GM21737 (cell line): ENCODE results near the gene ARMC10.
"Not testable (repeated sequence)": the region's sequence is repeated elsewhere in the genome, so short reads cannot be mapped to it uniquely, and the experiment has no call there.

Experiments used
- ATAC-seq: cut with Tn5 transposase; IDR thresholded peaks from one replicate; pipeline ENCODE4 v1.9.1; 2021; ENCODE audit warnings: mild to moderate bottlenecking, moderate library complexity; ENCODE audit not compliant: unreplicated experiment

The ARMC10 gene

DNA sequence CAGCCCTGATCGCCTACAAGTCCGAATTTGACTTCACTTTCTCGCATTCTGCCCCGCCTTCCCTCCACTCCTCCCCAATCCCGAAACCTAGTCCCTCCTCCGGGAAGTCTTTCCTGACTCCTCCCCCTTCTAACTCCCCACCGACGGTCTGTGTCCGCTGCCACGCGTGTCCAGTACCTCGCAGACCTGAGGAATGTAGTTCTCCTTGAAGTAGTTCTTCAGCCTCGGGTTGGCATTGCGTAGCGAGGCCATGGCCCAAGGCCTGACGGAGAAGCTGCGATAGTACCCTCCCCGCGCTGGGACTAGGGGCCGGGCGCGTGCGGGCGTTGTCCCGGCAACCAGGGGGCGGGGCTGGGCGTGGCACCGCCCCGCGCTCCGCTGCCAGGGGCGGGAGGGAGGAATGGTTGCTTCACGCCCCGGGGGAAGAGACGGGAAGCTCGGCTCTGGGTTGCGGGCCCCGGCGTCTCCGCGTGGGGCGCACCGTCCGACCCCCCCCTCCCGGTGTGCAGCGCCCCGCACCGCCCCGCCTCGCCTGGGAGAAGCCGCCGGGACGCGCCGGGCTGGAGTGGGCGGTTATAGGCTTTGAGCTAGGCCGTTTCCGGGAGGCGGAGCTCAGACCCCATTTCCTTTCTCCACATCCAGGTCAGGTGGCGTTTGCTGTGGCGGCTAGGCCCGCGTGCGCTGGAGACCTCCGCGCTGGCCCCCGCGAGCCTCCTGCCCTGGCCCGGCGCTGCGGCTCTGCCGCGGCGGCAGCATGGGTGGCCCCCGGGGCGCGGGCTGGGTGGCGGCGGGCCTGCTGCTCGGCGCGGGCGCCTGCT, at the start of gene ARMC10, which contains the start of gene FBXL13:
Gene ARMC10, plus strand, starts transcription at position 622 of the 818 bp plus-strand sequence. Its CDS starts 133 bp downstream, at position 755.
Gene FBXL13, minus strand, starts transcription at position 278 of the 818 bp plus-strand sequence.
- ATAC-seq: peak; percentile 92

DNA sequence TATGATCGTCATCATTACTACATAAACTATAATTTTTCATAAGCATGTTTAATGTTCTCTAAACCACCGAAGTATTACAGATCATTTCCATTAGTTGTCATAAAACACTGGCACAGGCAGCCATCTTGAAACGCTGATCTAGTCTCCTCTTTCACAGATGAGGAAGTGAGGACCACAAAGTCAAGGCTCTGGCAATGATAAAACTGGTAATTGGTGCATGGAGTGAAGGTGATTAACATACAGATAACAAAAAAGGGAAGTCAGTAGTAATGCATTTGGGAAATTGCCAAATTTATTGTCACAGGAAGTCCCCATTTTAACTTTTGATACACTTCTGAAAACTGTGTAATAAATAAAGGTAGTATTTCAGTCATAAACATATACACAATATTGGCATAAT, 49.6 kb upstream of the ARMC10 start:
- ATAC-seq: no peak

DNA sequence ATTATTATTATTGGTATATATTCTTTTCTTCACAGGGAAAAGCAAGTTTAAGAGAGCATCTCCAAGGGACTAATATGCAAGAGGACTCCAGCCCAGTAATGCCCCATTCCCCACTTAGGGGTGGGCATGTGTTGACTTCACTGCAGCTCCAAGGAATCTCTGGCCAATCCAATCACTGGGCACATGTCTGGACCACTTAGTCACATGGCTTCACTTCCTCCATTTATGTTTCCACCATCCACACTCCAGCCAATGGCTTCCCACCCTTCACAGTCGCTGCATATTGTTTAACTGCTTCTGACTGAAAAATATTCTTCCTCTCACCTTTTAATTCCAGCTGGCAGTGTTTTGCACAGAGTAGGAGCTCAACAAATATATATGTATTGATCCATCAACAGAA, 43.9 kb upstream of the ARMC10 start:
- ATAC-seq: no peak

DNA sequence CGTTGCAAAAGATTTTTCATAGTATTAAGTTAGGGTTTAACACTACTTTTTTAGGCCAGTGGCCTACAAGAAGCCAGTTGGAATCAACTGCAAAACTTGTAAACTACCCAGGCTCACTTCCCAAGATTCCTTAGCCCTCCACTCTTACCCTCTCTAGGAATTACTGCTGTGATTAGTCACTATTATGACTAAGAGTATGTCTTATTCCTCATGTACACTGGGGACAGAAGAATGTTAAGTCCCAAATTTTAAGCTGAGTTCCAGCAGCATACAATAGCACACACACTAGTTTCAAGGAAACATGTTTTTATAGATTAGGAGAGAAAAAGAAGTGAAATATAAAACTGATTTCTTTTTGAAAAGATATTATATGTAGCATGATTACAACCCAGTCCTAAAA, 43.2 kb upstream of the ARMC10 start:
- ATAC-seq: no peak

DNA sequence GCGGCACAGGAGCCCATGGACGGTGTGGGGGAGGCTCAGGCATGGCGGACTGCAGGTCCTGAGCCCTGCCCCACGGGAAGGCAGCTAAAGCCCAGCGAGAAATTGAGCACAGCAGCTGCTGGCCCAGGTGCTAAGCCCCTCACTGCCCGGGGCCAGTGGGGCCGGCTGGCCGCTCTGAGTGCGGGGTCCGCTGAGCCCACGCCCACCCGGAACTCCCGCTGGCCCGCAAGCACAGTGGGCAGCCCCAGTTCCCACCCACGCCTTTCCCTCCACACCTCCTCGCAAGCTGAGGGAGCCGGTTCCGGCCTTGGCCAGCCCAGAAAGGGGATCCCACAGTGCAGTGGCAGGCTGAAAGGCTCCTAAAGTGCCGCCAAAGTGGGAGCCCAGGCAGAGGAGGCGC, 40.6 kb upstream of the ARMC10 start:
- ATAC-seq: not testable (repeated sequence)

DNA sequence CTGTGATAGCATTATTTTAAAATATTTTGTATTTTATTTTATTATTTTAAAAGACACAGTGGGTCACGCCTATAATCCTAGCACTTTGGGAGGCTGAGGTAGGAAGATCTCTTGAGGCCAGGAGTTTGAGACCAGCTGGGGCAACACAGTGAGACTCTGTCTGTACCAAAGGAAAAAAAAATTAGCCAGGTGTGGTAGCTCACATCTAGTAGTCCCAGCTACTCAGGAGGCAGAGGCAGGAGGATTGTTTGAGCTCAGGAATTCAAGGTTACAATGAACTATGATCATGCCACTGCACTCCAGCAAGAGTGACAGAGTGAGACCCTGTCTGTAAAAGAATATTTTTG, 37.5 kb upstream of the ARMC10 start:
- ATAC-seq: no peak

DNA sequence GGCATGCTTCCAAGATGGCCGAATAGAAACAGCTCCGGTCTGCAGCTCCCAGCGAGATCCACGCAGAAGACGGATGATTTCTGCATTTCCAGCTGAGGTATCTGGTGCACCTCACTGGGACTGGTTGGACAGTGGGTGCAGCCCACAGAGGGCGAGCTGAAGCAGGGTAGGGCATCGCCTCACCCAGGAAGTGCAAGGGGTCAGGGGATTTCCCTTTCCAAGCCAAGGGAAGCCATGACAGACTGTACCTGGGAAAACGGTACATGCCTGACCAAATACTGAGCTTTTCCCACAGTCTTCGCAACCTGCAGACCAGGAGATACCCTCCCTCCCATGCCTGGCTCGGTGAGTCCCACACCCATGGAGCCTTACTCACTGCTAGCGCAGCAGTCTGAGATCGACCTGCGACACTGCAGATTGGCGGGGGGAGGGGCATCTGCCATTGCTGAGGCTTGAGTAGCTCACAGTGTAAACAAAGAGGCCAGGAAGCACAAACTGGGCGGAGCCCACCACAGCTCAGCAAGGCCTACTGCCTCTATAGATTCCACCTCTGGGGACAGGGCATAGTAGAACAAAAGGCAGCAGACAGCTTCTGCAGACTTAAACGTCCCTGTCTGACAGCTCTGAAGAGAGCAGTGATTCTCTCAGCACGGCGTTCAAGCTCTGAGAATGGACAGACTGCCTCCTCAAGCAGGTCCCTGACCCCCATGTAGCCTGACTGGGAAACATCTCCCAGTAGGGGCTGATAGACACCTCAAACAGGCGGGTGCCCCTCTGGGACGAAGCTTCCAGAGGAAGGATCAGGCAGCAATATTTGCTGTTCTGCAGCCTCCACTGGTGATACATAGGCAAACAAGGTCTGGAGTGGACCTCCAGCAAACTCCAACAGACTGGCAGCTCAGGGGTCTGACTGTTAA, 36.9 kb upstream of the ARMC10 start:
- ATAC-seq: not testable (repeated sequence)

DNA sequence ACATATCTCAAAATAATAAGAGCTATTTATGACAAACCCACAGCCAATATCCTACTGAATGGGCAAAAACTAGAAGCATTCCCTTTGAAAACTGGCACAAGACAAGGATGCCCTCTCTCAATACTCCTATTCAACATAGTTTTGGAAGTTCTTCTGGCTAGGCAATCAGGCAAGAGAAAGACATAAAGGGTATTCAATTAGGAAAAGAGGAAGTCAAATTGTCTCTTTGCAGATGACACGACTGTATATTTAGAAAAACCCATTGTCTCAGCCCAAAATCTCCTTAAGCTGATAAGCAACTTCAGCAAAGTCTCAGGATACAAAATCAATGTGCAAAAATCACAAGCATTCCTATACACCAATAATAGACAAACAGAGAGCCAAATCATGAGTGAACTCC, 33.1 kb upstream of the ARMC10 start:
- ATAC-seq: not testable (repeated sequence)

DNA sequence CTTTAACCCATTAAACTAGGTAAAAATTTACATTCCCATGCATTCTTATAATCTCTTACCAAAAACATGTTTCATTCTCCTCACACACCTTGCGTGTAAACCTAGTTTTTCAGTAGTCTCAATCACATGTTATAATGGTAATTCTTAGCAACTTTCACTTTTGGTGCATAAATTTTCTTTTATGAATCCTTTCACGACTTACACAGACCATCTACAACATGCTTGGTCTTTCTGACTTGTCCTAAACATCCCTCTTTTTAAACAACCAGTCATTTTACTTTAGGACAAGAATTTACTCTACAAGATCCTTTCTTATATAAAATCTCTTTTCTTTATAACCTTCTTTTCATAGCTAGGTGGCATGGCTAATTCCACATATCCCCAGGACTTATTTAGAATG, 26.1 kb upstream of the ARMC10 start:
- no peak for ATAC-seq

DNA sequence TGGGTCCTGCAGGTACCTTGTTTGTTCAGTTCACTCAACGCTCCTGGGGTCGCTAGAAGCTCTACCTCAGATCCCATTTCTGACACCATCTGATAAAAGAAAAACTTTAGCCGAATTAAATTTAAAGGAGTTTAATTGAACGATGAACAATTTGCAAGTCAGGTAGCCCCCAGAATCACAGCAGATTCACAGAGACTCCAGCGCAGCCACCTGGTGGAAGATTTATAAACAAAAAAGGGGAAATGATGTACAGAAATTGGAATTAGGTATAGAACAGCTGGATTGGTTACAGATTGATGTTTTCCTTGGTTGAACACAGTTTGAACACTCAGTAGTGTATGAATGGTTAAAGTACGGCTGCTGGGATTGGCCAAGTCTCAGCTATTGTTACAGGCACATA, 23.4 kb upstream of the ARMC10 start:
- no peak for ATAC-seq

DNA sequence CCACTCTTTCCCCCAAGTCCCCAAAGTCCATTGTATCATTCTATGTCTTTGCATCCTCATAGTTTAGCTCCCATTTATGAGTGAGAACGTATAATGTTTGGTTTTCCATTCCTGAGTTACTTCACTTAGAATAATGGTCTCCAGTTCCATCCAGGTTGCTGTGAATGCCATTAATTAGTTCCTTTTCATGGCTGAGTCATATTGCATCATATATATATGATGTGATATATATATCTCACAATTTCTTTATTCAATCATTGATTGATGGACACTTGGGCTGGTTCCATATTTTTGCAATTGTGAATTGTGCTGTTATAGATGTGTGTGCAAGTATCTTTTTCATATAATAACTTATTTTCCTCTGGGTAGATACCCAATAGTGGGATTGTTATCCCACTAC, 18.9 kb upstream of the ARMC10 start:
- not testable (repeated sequence) for ATAC-seq

DNA sequence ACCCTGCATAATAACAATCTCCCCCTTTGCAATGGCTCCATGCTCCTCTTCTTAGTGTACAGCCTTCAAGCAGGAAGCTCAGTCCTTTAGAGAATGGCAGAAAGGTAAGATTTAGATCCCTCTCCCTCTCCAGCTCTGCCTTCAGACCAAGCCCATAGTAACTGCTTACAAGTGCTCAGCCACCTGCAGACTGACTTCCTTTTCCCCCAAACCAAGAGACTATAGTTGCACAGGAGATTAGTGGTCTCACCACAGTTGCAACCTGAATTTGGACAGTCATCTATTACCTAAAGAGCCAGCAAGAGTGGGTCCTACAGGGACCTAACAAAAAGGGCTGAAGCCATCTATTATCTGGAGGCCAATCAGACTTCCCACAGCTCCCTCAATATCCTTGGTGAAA, 16.8 kb upstream of the ARMC10 start:
- no peak for ATAC-seq

DNA sequence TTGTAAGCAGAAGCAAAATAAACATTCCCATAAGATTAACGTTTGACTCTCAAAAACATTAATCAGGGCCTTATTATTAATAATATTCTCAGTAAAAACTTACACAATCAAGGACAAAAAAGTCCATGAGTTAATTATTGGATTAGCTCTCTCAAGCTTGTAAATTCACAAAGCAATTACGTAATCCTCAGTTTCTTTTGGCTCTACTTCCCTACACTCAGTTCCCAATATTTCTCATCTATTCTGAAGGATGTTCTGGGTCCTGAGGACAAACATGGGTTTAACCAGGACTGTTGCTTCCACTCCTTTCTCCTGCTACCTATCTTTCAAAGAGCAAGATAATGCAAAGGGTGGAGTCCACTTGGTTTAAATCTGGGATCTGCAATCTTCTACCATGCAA, 15.5 kb upstream of the ARMC10 start:
- ATAC-seq: no peak

DNA sequence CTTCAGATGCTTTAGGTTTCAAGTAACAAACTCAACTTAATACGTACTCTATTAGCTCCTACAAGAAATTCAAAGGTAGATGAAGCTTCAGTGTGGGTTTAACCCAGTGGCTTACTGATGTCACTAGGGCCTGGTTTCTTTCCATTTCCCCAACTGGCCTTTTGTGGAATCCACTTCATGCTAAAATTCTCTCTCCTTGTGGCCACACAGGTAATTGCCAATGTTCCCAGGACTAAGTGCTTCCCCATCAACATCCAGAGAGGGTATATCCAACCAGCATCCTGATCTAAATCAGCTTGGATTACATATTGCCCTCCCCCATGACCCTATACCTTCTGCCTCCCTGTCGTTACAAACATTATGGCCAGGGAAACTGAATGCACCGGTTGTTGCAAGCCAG, 11.0 kb upstream of the ARMC10 start:
- ATAC-seq: no peak

DNA sequence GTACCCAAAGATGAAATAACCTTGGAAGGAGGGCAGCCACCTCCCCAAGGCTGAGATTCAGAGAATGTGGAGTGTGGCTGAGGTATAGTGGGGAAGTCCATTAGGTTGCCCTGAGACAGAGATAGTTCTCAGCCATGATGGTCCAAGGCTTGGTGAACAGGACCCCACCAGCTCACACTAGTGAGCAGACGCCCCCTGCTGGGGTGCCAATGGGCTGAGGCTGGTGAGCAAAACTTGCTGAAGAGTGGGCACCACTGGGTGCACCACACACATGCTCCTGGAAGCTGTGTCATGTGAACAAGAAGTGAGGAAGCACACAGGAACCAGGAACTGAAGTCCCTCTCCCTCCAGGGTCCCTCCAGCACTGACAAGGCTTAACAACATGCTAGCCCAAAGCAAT, 9.3 kb upstream of the ARMC10 start:
- ATAC-seq: no peak

DNA sequence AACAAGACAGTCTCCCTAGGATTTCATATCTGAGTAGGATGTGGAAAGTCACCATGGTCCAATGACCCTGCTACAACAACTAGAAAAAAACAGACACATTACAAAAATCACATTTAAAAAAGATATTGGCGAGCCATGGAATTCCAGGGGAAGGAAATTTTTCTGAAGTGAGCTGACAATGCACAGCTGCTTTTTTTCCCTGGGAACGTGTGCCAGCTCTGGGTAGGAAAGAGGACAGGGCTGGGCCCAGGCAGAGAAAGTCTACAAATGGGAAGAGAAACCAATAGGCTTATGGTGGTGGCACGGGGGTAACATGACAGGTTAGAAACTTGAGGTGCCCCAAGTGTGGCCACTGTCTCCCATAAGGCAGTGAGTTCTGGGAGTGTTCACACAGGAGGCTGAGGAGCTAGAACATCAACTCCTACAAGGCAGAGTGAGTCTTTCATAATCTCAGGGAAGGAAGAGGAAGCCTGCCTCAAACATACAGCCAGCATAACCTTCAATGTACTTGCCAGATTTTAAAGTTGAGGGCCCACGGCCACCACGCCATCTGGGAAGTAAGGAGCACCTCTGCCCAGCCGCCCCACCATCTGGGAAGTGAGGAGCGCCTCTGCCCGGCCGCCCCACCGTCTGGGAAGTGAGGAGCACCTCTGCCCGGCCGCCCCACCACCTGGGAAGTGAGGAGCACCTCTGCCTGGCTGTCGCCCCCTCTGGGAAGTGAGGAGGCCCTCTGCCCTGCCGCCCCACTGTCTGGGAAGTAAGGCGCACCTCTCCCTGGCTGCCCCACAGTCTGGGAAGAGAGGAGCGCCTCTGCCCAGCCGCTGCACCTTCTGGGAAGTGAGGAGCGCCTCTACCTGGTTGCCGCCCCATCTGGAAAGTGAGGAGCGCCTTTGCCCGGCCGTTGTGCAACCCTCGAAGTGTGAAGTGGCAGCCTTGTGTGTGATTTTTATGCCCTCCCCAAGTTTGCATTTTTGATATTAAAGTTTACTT, 6.2 kb upstream of the ARMC10 start:
- no peak for ATAC-seq

DNA sequence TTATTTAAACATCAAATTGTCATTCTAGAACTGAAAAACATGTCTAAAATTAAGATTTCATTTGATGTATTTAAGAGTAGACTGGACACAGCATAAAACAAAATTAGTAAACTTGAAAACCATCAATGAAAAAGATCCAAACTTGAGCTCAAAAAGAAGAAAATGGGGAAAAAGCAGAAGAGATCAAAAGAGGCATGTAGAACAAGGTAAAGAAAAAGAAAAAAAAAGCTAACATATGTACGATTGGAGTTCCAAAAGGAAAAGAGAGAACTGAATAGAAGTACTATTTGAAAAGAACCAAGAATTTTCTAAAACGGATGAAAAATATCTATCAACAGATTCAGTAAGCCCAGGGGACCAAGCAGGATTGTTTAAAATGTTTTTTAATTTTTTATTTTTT, 3.9 kb upstream of the ARMC10 start:
- no peak for ATAC-seq

DNA sequence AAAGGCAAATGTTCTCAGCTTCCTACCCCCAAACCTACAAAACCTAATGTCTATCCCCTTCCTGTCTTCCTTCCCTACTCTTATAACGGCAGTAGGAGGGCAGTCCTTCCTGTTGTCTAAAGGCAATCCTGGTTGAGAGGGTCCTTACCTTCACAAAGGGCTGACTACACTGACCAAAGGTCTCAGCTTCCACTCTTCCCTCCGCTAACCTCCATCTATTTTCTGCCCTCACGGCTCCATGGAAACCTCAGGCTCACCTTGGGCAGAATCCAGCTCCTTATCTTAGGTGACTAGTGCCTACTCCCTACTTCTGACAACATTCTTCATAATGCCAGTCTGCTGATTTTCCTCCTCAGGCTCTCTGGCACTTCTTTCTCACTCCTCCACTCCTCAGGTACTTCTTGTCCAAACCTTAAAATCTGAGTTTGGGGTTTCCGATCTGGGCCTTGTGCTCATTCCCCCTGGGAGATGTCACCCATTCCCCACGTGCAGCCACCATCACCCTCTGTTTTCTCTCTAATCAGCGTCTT, 886 bp upstream of the ARMC10 start:
- ATAC-seq: no peak

DNA sequence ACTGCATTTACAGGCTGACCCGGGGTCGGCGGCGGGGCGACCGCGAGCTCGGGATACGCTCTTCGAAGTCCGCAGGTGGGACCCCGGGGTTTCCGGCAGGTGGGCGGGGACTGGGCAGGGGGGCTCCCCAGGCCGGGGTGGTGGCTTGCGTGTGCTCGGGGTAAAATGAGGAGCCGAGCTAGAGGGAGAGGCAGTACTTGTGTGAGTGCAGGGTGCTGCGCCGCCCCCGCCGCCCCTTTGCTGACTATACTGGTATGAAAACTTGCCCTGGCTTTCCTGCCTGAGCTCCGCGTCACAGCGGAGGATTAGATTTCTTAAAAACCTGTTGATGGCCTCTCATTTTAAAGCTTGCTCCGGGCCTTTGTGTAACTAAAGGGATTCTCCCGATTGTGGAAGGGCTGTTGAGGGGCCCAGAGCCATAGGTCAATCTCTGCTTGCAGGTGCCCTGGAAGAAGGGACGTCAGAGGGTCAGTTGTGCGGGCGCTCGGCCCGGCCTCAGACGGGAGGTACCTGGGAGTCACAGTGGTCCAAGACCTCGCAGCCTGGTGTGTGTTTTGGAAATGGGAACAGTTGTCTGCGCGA, 488 bp downstream of the ARMC10 start:
- ATAC-seq: peak; percentile 44

DNA sequence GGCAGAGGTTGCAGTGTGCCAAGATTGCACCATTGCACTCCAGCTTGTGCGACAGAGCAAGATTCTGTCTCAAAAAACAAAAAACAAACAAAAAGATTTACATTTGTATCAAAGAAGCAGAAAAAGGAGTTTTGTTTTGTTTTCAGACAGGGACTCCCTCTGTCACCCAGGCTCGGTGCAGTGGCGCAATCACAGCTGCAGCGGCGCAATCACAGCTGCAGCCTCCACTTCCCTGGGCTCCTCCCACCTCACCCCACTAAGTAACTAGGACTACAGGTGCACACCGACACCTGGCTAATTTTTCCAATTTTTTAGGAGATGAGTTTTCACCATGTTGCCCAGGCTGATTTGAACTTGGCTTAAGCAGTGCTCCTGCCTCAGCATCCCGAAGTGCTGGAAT, 1.8 kb downstream of the ARMC10 start:
- no peak for ATAC-seq
